GM21529 (cell line): ENCODE data around the gene TRAPPC4.
A peak's percentile ranks its signal among the peaks of the same experiment; 100 is the strongest.
"Not testable (repeated sequence)": the region's sequence is repeated elsewhere in the genome, so short reads cannot be mapped to it uniquely, and the experiment has no call there.

Experiments
- ATAC-seq: cut with Tn5 transposase; IDR thresholded peaks from one replicate; pipeline ENCODE4 v1.9.1; 2021; ENCODE audit not compliant: unreplicated experiment

TRAPPC4 gene

DNA sequence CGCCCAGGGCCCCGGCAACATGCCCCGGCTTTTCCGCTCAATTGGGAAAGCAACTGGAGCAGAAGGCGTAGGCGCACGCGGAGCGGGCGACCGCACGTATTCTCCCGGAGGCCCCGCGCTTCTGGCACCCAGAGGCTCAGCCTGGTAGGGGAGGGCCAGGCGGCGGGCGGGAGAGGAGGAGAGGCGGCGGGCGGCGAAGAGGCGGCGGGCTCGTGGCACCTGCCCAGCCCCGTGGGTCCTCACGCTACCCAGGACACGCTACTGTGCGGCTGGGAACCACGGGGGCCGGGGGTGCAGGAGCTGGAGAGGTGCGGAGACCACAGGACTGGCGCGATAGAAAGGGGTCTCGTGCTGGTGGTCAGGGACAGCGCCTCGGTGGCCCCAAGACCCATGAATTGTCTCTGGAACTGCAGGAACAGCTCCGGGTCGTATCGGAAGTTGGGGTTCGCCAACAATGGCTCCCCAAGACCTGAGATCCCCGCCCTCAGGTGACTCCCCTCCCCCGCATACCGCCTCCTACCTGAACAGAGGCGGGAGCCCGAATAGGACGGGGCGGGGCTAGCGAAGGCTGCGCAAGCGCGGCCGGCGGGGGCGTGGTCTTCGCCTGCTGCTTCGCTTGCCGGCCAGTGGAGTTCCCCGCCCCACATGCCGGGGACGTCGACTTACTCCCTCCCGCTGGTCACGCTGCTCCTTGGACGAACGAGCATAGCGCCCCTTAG is 11.9 kb downstream of the TRAPPC4 start, which contains the start of gene SLC37A4:
TSS of gene SLC37A4 (minus strand) at position 549 of the 719 bp plus-strand sequence.
- ATAC-seq, result peak; percentile 82

DNA sequence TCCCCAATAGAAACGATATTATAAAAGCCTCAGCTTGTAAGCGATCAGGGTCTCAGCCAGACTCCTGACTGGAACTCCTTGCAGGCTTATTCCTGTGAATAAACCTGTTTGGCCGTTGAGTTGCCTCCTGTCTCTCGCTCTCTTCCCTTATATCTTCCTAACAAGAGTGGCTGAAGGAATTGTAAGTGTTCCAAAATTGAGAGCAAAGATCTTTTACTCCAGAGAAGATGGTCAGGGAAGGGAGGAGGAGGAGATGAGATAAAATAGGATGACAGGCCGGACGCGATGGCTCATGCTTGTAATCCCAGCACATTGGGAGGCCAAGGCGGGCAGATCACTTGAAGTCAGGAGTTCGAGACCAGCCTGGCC is 13.3 kb downstream of the TRAPPC4 start:
- ATAC-seq, result no peak

GRCh38 chr11:119033421-119033820 is 14.9 kb downstream of the TRAPPC4 start:
- ATAC-seq, result not testable (repeated sequence)

DNA sequence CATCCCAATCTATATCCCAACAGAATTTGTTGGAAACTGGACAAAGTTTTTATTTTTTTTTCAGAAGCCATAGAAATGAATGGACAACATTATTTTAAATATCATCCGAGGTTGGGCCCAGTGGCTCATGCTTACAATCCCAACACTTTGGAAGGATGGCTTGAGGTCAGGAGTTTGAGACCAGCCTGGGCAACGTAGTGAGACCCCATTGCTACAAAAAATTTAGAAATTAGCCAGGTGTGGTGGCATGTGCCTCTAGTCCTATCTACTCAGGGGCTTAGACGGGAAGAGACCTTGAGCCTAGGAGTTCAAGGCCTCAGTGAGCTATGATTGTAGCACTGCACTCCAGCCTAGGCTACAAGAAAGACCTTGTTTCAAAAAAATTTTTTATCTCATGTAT is 16.2 kb downstream of the TRAPPC4 start:
- ATAC-seq, result no peak

- no peak for ATAC-seq
Observed at GRCh38 chr11:119038884-119039283, 20.3 kb downstream of the TRAPPC4 start.

DNA sequence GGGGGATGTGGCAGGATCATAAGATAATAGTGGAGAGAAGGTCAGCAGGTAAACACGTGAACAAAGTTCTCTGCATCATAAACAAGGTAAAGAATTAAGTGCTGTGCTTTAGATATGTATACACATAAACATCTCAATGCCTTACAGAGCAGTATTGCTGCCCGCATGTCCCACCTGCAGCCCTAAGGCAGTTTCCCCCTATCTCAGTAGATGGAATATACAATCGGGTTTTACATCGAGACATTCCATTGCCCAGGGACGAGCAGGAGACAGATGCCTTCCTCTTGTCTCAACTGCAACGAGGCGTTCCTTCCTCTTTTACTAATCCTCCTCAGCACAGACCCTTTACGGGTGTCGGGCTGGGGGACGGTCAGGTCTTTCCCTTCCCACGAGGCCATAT is 20.9 kb downstream of the TRAPPC4 start:
- not testable (repeated sequence) for ATAC-seq

DNA sequence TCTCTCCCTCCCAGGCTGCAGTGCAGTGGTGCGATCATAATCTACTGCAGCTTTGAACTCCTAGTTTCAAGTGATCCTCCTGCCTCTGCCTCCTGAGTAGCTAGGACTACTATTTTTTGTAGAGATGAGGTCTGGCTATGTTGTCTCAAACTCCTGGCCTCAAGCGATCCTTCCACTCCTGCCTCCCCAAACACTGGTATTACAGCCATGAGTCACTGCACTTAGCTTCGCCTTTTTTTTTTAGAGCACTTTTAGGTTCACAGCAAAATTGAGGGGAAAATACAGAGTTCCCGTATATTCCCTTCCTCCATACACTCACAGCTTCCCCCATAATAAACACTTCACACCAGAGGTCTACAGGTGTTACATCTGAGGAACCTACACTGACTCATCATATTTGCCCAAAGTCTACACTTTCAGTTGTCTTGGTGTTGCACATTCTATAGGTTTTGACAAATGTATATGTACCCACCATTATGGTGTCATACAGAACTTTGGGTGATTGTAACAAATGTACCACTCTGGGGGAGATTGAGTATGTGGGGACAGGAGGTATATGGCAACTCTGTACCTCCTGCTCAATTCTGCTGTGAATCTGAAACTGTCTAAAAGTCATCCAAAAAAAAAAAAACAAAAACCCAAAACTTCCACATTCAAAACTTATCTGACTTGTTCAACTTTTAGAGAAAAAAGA is 23.4 kb downstream of the TRAPPC4 start:
- no peak for ATAC-seq

- no peak for ATAC-seq
Observed at GRCh38 chr11:119042927-119043326, 24.4 kb downstream of the TRAPPC4 start.

DNA sequence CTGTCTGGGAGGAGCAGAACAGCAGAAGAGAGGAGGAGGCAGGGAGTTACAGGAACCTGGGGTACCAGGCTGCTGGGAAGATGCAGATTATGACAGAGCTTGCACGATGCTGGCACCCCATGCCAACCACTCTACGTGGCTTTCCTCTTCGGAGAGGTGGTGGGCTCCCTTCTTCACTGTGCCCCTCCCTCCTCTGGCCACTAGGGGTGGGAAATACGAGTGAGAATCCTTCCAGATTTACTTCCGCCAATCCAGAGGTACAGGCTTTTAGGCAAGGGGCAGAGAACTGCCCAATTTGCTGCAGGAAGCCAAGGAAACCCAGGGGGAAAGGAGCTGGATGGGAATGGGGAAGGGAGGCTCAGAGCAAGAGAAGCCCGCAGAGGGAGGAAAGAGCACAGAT is 26.1 kb downstream of the TRAPPC4 start:
- ATAC-seq, result no peak

- no peak for ATAC-seq
Observed at GRCh38 chr11:119046489-119046888, 27.9 kb downstream of the TRAPPC4 start.

GRCh38 chr11:119047205-119047604 is 28.6 kb downstream of the TRAPPC4 start:
- ATAC-seq, result no peak

DNA sequence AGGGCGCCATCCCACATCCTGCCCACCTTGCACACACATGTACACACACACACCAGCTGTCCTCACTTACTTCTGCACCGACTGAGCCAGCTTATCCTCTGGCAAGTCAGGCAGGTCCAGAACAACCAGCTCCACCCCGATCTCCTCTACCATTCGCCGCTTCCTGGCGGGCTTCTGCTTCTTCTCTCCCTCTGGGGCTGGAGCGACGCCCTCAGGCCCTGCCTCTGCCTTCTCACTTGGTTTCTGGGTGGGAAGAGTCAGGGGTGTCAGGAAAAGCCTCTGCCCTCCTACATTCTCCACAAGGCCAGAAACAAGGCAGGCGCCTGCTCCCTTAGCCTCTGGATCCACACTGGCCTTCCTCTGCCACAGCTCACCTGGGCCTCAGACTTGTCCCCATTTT is 30.1 kb downstream of the TRAPPC4 start:
- no peak for ATAC-seq

DNA sequence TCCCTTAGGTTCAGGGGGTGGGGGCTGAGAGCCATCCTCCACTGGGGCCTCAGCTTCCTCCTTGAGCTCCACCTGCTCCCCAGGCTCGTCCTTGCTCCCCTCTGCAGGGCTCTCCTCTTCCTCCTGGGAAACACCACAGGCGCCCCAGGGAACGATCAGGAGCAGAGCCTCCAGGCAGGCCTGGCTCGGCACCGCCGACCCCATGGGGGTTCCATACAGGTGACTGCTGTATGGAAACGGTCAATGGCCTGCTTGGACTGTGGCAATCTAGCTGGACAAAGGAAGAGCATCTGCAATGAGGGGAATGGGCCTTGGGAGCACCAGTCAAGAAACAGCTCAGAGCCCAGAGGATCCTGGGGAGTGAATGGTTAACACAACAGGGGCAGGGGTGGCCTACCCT is 30.5 kb downstream of the TRAPPC4 start:
- ATAC-seq, result no peak

DNA sequence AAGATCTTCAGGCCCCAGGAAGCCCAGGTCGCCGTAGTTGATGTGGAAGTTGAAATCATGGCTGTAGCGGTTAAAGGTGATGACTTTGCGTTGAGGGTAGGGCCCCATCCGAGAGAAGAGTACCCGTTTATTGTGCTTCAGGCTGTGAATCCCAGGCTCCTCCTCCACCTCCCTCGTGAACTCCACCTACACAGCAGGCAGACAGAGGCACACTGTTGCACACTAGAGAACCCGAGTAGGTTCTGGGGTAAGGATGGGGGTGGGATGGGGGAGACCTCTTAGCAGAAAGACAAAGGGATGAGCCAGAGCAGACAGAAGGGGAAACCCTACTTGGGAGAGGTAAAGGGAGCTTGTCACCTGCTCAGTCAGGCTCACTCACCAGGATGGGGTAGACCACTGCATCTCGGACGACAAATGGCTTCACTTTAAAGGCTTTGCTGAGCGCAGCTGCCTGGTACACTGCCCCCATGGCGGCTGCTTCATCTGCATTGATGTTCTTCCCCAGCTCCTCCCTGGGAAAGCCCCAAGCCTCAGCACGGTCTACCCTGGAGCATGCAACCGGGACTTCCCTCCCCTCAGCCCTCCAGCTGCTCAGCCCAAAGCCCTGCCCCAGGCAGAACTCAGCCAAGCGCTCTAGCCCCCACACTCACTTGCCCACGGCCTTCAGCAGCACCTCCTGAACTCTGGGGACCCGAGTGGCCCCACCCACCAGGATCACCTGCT is 33.0 kb downstream of the TRAPPC4 start:
- peak; percentile 54 for ATAC-seq

- ATAC-seq, result peak; percentile 11
Observed at GRCh38 chr11:119052163-119052814, 33.7 kb downstream of the TRAPPC4 start.

- ATAC-seq, result no peak
Observed at GRCh38 chr11:119054418-119054817, 35.9 kb downstream of the TRAPPC4 start.

- ATAC-seq, result no peak
Observed at GRCh38 chr11:119055901-119056300, 37.3 kb downstream of the TRAPPC4 start.

DNA sequence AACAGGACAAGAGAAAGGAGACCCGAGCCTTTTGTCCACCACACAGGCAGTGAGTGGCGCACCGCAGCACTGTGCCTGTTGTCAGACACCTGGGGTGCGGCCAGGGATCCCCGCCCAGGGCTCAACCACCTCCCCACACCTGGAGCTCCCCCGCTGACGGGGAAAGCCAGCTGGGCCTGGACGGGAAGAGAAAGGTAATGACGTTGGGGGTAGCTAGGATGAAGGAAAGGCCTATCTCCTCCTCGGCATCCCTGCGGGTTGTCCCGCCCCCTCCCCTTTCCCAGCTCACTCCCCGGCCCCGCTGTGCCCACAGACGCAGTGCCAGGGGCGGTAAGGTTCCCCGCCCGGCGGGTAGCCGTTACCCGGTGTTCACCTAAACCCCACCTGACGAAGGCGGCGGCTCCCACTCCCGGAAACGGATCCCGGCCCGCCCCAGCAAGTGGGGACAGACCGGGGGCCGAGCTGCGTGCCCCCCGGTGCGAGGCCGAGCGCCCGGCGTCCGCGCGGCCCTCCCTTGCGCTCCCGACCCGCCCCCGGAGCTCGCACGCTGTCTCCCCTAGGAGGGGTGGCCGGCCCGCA is 37.9 kb downstream of the TRAPPC4 start:
- peak; percentile 7 for ATAC-seq

- ATAC-seq, result peak; percentile 91
Observed at GRCh38 chr11:119057000-119057769, 38.6 kb downstream of the TRAPPC4 start, which contains the start of gene HYOU1. Gene HYOU1, minus strand, starts transcription at chr11:119057205. Its CDS starts 1,045 bp downstream, at chr11:119056160.

DNA sequence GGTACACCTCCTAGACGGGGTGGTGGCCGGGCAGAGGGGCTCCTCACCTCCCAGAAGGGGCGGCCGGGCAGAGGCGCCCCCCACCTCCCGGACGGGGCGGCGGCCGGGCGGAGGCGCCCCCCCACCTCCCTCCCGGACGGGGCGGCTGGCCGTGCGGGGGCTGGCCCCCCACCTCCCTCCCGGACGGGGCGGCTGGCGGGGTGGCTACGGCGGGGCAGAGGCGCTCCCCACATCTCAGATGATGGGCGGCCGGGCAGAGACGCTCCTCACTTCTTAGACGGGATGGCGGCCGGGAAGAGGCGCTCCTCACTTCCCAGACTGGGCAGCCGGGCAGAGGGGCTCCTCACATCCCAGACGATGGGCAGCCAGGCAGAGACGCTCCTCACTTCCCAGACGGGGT is 40.6 kb downstream of the TRAPPC4 start:
- ATAC-seq, result not testable (repeated sequence)
